GM18499 (cell line): ENCODE measurements around the gene PTPN1.

Experiments
- ATAC-seq: cut with Tn5 transposase; IDR thresholded peaks from one replicate; pipeline ENCODE4 v1.9.1; 2021; ENCODE audit warnings: moderate number of reproducible peaks; ENCODE audit not compliant: insufficient read depth, unreplicated experiment

Gene PTPN1

GRCh38 chr20:50510706-50511542, 741 bp downstream of the PTPN1 start:
- ATAC-seq, result no peak

- ATAC-seq, result no peak
These were observed 2.1 kb downstream of the PTPN1 start for GRCh38 chr20:50512323-50512722.

DNA sequence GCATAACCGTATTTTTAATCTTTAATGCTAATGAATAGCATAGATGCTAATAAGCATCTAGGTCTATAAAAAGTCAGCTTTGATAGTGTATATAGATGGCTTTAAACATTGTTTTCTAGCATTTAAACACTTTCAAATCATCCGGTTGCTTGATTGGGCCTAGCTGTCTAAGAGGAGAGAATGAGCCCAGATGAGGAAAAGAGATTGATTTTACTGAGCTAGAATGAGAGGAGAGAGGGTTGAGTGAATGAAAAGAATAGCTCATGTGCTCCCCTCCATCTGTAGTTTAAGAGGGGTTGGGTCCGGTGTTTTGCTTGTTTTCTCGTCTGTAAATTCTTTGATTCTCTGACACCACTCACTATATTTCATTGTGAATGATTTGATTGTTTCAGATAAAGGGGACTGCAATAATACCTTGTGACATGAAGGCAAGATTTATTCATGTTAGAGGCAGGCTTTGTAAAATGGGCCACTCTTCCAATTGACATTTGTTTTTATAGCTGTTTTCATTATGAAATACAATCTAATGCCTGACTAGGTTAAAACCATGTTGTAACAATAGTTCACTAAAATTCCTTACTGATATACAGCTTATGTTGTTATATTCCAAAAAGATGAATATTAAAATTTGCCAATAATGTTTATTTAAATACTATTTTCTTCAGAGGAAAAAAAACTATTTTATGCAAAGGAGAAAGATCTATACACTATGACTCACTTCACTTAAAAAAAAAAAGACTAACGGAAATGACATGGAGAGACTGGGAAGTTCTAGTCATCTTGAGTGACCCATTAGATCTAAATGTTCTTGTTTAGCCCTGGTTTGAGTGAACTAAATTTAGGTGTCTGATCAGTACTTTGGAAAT, 3.2 kb downstream of the PTPN1 start:
- no peak for ATAC-seq

DNA sequence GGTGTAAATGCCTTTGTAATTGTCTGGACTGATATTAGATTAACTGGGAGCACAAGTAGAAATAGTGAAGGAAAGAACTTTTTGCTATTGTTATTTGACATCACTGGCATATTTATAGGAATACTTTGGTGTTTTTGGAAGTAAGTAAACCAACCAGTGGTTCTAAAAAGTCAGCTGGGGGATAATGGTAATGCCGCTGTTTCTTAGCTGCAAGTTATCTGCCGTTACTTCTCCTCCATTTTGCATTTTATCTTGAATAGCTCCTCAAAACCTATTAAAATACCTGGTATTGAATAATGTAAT, 3.8 kb downstream of the PTPN1 start:
- no peak for ATAC-seq

DNA sequence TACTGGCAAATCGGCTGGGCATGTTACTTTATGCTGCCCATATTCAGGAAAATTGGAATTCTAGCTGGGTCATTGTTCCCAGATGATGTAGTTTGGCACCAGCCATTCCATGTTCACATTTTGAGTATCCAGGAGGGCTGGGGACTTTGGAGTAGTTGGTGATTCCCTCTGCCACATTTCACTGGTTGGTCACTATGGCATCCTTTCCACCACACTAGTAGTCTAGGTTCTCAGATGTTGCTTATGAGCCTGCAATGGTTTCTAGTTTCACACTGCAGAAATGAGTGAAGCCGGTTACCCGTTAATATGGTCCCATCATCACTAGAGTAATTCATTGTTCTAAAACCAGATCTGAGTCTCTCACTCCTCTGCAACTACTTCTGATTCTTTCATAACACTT, 4.6 kb downstream of the PTPN1 start:
- no peak for ATAC-seq

GRCh38 chr20:50515471-50516106, 5.4 kb downstream of the PTPN1 start:
- ATAC-seq, result no peak

DNA sequence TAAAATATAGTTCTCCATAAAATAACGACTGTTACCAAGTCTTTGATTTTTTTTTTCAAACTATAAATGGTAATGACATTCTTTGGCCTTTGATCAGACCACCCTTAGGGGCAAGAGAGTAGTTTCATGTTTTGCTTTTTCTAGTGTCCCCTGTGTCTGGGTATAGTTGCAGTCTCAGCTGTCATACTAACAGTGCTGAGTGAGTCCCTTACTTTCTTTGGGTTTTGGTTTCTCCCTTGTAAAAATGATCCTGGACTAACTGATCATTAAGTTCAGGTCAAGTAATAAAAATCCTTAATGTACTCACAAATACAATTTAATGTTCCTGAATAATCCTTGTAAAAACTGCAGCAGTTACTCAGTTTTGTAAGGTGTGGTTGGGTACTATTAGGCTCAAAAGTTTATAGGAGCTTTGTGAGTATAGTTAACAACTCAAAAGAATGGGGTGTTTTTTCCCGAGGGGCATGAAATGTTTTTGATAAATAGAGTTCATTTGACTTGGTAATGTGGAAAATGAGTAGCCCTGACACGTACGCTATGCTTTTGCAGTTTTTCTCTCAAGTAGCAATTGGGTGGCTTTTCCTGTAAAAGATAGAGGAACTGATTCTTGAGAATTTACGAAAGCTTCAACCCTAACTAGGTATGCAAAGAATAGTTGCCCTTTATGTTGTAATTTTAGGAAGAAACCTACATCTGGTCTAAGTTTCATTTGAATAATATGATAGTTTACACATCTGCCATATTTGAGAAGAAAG, 6.2 kb downstream of the PTPN1 start:
- peak; percentile 40 for ATAC-seq

GRCh38 chr20:50516935-50517816, 7.0 kb downstream of the PTPN1 start:
- ATAC-seq, result no peak

DNA sequence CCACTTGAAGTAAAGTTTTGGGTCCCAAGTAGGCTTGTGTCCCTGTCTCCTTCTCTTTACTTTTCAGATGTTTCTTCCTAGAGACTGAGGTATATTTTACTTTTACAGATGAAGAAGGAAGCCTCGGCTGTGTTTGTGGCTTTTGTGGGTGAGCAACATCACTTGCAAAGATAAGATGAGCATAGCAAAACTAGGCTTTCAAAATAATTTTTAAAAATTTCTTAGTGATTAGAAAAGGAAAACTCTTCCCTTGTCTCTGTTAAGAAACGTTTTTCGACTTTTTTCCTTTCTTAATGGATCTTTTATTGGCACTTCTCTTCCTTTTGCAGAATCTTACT, 7.6 kb downstream of the PTPN1 start:
- ATAC-seq, result no peak

GRCh38 chr20:50518270-50518721, 8.1 kb downstream of the PTPN1 start:
- ATAC-seq, result no peak

DNA sequence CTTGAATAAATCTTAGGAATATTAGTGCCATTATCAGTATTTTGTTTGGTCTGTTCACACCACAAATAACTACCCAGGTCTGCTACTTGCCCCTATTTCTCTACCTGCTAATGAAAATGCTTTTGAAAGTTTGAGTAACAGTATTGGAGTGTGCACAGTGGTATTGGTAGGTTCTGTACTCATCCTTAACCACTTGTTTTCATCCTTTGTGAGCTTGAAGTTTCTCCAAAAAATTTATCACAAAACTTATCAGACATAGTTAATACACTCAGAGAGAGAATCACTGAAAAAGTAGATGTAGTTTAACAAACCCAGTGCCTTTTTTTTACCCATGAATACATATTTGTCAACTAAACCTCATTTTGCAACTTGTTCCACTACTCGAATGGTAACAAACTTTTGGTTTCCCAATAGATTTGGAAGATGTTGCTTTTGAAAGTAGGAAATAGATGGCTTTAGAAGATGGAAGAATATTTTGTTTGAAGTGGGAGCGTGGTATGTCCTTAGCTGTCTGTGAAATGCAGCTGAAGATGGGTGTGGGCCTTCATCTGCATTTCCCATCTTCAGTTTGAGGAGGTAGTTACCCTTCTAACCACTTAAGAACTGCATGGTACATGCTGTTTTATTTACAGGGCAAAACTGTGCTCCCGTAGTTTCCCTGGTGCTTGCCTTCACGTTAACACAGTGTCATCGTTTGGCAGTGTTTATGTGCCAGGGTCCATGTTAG, 9.0 kb downstream of the PTPN1 start:
- no peak for ATAC-seq

DNA sequence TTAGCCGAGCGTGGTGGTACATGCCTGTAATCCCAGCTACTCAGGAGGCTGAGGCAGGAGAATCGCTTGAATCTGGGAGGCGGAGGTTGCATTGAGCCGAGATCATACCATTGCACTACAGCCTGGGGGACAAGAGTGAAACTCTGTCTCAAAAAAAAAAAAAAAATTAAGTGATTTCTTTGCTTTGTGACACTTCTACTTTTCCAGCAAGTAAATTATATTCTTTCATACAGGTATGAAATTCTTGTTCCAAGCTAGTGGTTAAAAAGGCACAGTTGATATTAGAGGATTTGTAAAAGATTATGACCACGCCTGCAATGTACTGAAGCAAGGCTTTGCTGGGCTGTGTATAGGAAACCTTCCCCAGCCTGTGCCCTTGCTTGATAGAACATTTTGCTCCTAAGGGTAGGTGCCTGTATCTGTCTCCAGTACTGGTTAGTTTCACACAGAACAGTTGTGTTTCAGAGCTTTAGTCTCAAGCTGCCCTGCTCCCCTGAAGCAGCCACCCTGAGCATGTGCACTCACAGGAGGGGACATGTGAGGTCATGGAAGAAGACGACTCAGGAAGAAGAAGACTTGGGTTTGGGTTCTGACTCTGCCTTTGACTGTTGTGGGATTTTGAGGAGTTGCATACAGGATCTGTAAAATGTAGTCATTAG, 10.2 kb downstream of the PTPN1 start:
- ATAC-seq, result no peak

- ATAC-seq, result no peak
These were observed 11.3 kb downstream of the PTPN1 start for GRCh38 chr20:50521221-50522052.

DNA sequence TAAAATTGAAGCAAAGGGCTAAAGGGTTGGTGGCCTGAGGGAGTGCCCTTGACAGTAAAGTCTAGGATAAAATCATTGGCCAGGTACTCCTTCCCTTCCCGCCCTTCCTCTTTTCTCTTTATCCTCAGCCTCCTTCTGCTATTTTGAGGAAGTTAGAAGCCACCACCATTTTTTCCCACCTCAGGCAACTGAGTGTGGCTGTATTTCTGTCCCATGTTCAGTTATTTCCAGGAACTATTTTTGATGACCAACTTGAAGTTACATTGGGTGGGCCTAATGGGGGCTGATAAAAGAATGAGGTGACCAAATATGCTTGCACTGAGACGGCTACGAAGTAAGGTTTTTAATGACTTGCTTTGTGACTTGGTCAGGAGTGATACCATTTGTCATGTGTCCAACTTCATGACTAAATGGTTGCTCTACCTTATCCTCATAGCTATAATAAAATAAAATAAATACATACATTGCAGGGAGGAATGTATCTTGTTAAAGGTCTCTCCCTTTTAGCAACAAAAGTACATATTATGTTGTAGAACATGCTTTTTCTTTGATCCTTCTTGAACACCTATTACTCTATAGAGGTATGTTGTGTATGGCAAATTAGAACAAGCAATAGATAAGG, 12.0 kb downstream of the PTPN1 start:
- no peak for ATAC-seq

DNA sequence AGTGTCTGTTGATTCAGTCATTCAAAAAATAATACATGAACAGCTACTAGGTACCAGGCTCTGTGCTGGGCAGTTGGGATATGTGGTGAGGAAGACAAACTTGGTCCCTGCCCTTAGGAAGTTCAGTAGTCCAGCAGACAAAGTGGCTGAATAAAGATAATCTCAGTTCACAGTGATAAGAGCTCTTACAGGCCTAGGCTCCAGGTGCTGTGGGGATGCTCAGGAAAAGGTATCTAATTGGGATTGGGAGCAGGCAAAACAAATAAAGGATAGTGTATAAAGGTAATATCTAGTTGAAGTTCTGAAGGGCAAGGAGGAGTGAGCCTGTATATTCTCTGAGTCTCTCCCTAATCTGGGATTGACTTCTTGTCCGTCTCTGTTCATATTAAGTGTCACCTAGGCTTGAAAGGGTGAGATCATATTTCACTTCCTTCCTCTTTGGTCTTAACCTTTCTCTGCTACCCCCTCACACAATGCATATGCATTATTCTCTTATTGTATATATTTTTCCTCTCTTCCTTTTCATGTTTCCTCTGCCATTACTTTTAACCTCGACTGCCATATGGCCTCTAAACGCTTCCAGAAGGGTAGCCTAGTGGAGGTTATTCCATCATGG, 13.5 kb downstream of the PTPN1 start:
- no peak for ATAC-seq

DNA sequence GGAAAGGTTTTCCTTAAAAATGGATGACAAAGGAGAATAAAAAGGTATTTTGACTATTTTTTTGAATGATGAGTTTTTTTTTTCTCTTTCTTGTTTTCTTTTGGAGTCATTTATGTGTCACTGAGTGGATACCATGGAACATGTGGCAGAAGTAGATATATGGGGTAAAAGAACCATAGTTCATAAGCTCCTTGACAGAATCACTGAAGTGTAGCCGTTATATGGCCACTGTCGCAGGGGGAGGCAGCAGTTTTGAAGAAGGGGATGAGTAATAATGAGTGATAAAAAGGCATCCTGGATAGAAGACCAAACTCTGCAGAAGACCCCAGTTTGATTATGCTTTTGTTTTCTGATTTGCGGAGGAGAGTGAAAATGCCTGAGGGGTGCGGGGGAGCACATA, 15.5 kb downstream of the PTPN1 start:
- no peak for ATAC-seq
